Breast epithelium (tissue), 3 donors: ENCODE results near the gene RERG.

Experiments used
- POLR2A ChIP-seq: fragments of 450-650 bp; IDR thresholded peaks from one replicate; pipeline ENCODE4 v1.6.1; 2016; ENCODE audit warnings: antibody characterized with exemption, mild to moderate bottlenecking, moderate library complexity
- TF ChIP-seq, protein P1 (sequence below), 3 donors: fragments of 450-650 bp; IDR thresholded peaks; one replicate each; pipeline ENCODE4 v1.5.1; 2016 to 2017; ENCODE audit warnings: antibody characterized with exemption in 3 of 3, mild to moderate bottlenecking in 3 of 3, moderate library complexity in 3 of 3

DNA sequence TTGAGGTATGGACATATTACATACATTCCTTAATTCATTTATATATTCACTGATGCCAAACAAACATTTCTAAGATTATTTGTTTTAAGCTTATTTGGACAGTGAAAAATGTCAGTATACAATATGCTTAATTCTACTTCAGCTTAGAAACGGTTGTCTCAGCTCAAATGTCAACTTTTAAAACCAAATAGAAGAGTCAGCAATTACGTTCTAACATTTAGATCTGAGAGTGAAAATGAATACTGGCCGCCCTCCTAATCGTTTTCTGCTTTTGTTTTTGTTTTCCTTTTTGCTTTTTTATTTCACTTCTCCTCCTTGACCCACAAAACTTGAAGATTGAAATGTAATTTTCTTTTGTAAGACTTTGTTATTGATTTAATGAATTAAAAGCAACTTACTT lies 19.7 kb upstream of the RERG start:
- TF ChIP-seq, protein P1, sequence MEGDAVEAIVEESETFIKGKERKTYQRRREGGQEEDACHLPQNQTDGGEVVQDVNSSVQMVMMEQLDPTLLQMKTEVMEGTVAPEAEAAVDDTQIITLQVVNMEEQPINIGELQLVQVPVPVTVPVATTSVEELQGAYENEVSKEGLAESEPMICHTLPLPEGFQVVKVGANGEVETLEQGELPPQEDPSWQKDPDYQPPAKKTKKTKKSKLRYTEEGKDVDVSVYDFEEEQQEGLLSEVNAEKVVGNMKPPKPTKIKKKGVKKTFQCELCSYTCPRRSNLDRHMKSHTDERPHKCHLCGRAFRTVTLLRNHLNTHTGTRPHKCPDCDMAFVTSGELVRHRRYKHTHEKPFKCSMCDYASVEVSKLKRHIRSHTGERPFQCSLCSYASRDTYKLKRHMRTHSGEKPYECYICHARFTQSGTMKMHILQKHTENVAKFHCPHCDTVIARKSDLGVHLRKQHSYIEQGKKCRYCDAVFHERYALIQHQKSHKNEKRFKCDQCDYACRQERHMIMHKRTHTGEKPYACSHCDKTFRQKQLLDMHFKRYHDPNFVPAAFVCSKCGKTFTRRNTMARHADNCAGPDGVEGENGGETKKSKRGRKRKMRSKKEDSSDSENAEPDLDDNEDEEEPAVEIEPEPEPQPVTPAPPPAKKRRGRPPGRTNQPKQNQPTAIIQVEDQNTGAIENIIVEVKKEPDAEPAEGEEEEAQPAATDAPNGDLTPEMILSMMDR (IDR thresholded peaks at IDR 0.05), result no peak
- TF ChIP-seq POLR2A, result no peak
